Endothelial cell of umbilical vein (primary cell): Measurements from ENCODE around the gene SHISA8.

Source experiments
- FOS ChIP-seq: IDR thresholded peaks from 2 replicates; pipeline ENCODE4 v1.6.1; 2011; ENCODE audit warnings: mild to moderate bottlenecking, low read length, moderate library complexity, borderline replicate concordance; ENCODE audit not compliant: insufficient read depth
- POLR2A ChIP-seq: IDR thresholded peaks from 2 replicates; pipeline ENCODE4 v1.6.1; 2012; ENCODE audit warnings: low read depth, mild to moderate bottlenecking, control low read depth, low read length
- POLR2AphosphoS5 ChIP-seq: IDR thresholded peaks from 2 replicates; pipeline ENCODE4 v1.6.1; 2012; ENCODE audit warnings: low read depth, mild to moderate bottlenecking, control low read depth, low read length, moderate library complexity; ENCODE audit not compliant: insufficient read depth
- TF ChIP-seq, protein P1 (sequence below), 2 donors: IDR thresholded peaks; 1 replicate in 1 of 2; 2 replicates in 1 of 2; pipeline ENCODE4 v1.5.1; 2011; ENCODE audit warnings: low read length in 2 of 2, mild to moderate bottlenecking in 2 of 2, moderate library complexity in 2 of 2, control low read depth in 1 of 2, inconsistent platforms in 1 of 2, low read depth in 1 of 2; ENCODE audit not compliant: insufficient read depth in 1 of 2; ENCODE audit errors: extremely low read depth in 1 of 2
- TF ChIP-seq, protein P2 (sequence below): IDR thresholded peaks from 2 replicates; pipeline ENCODE4 v1.6.1; 2011; ENCODE audit not compliant: insufficient read depth, insufficient read length

DNA sequence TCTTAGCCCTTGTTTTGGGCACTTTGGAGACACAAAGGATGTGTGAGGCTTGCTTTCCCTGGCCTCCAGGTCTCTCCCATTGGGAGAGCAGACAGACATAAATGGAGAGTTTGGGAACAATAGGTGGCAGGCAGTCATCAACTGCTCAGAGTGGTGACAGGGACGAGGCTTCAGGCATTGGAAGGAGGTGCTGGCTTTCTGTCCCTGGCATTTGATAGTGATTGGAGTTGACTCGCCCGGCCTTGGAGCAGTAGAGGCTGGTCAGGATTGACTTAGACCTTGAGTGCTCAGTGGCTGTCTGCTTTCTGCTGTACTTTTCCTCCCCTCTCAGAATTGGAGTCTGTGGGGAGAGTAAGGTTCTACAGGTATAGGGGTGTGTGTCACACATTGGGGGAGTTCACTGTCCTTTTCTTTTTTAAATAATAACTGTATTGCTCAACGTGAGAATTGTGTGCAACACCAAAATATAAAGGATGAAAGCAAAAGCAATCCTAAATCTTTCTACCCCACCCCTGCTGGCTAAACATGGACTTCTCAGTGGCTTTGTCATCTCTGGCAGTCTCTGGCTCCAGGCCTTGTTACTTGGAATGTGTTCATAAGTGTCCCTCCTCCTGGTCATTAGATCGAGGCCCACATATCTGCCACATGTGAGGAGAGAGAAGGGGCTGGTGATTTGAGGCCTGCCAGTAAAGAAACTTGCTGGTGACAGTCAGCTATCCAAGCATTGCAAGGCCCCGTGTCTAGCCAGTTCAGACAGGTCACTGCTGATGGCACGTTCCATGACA, 21.1 kb downstream of the SHISA8 start:
- TF ChIP-seq, protein P1, sequence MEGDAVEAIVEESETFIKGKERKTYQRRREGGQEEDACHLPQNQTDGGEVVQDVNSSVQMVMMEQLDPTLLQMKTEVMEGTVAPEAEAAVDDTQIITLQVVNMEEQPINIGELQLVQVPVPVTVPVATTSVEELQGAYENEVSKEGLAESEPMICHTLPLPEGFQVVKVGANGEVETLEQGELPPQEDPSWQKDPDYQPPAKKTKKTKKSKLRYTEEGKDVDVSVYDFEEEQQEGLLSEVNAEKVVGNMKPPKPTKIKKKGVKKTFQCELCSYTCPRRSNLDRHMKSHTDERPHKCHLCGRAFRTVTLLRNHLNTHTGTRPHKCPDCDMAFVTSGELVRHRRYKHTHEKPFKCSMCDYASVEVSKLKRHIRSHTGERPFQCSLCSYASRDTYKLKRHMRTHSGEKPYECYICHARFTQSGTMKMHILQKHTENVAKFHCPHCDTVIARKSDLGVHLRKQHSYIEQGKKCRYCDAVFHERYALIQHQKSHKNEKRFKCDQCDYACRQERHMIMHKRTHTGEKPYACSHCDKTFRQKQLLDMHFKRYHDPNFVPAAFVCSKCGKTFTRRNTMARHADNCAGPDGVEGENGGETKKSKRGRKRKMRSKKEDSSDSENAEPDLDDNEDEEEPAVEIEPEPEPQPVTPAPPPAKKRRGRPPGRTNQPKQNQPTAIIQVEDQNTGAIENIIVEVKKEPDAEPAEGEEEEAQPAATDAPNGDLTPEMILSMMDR (IDR thresholded peaks at IDR 0.05; ENCODE audit: extremely low read depth in 1 of 2, insufficient read depth in 1 of 2, low read depth in 1 of 2, low read length in 2 of 2) = no peak
- no peak for TF ChIP-seq POLR2A
- no peak for TF ChIP-seq POLR2AphosphoS5
- TF ChIP-seq, protein P2, sequence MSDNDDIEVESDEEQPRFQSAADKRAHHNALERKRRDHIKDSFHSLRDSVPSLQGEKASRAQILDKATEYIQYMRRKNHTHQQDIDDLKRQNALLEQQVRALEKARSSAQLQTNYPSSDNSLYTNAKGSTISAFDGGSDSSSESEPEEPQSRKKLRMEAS = no peak
- no peak for TF ChIP-seq FOS
